22Rv1 (cell line): ENCODE measurements around the gene KLK5.

Source experiments
- CTCF ChIP-seq: fragments of 450-650 bp; IDR thresholded peaks from 2 replicates; pipeline ENCODE4 v1.5.1; 2017; ENCODE audit warnings: mild to moderate bottlenecking
- ZFX ChIP-seq: fragments of 450-650 bp; IDR thresholded peaks from 2 replicates; pipeline ENCODE4 v1.6.1; 2017; ENCODE audit warnings: antibody characterized with exemption, borderline replicate concordance

- no peak for TF ChIP-seq ZFX
- no peak for TF ChIP-seq CTCF
These were observed 20.2 kb downstream of the KLK5 start for GRCh38 chr19:50932690-50933083.
